ENCODE results near the gene URB1. TPM values are rescaled to one million over a fixed set of nuclear protein-coding genes. Genes with fewer than 3 reads are reported as not detected.

The URB1 gene
- total and polyA plus RNA-seq, 2 of the 8 experiments (the other 6 are each of a cell fraction or from before 2014, with no cell fraction given), result 8.1 to 28.9 TPM

- no peak overlapping the region for H3K9ac ChIP-seq (replicated peaks in 1 of 4; ENCODE audit: extremely low read depth in 1 of 4, low read depth in 3 of 4, low read length in 3 of 4)
- H3K23me2 ChIP-seq (ENCODE audit: low read depth, low read length), result no peaks in the 10 kb centered on the region
- ChIA-PET POLR2A (ENCODE audit: partially characterized antibody) (interaction anchor here (0.5 kb wide), 1 partner anchor 8 kb away, joined by 3 read pairs; no protein-coding TSS in a partner anchor), CTCF (ENCODE audit: partially characterized antibody) (interaction anchor here (1.0 to 1.2 kb wide), 2 partner anchors 9 to 46 kb away, joined by 4 to 5 read pairs; no protein-coding TSS in a partner anchor)
- H4K5ac ChIP-seq (ENCODE audit: insufficient read length, low read depth, low read length), result no peak overlapping the region
- no peak overlapping the region for H2AFZ ChIP-seq (ENCODE audit: low read length)
- H3K27ac ChIP-seq (ENCODE audit: low read depth, low read length), result no peak overlapping the region
- H3K79me2 ChIP-seq (ENCODE audit: control insufficient read depth in 1 of 2, insufficient read depth in 2 of 2, low read length in 2 of 2), result no peaks in the 10 kb centered on the region
- no peaks in the 10 kb centered on the region for H3K9me3 ChIP-seq (ENCODE audit: insufficient read depth in 2 of 2, low read depth in 1 of 2, low read length in 1 of 2)
- H3K4ac ChIP-seq (replicated peaks; ENCODE audit: insufficient read length, low read depth, low read length), result no peak overlapping the region
- H4K20me1 ChIP-seq (replicated peaks in 1 of 2; ENCODE audit: control insufficient read depth in 1 of 2, insufficient read depth in 2 of 2, low read length in 2 of 2), result peaks cover 5 to 10% of the 10 kb centered on the region in 2 experiments
- no peak overlapping the region for H3K23ac ChIP-seq (ENCODE audit: insufficient read length)
- no peak overlapping the region for H3K4me3 ChIP-seq (ENCODE audit: extremely low read depth in 1 of 4, insufficient read depth in 2 of 4, low read depth in 3 of 4, low read length in 4 of 4)
- FAIRE-seq (no peak), DNase-seq (ENCODE audit: low read depth in 1 of 2, low spot score in 2 of 2) (no peak)
- 89% methylated on average over 7 of the region's 7 CpGs; no CpG with 5 or more reads in 1 of the 2 experiments for WGBS, 2 experiments (ENCODE audit: extremely low coverage in 1 of 2, insufficient coverage in 1 of 2, insufficient read length in 1 of 2, insufficient replicate concordance in 2 of 2, low coverage in 1 of 2, low lambda C conversion rate in 2 of 2, missing lambda C conversion rate in 1 of 2)
- peaks cover 41 to 89% (median 80%) of the 10 kb centered on the region in 4 experiments for H3K36me3 ChIP-seq (ENCODE audit: control insufficient read depth in 2 of 4, insufficient read depth in 4 of 4, low read length in 3 of 4)
- H2BK120ac ChIP-seq (replicated peaks; ENCODE audit: low read depth, low read length), result no peak overlapping the region
- no peaks in the 10 kb centered on the region; the same call in 1 of the 2 replicates for H3K79me1 ChIP-seq (ENCODE audit: low read depth, low read length)
- H3K56ac ChIP-seq (replicated peaks; ENCODE audit: insufficient read length, low read depth, low read length), result no peak overlapping the region
- H3K18ac ChIP-seq (ENCODE audit: extremely low read depth, low read length), result no peak overlapping the region
- H2BK5ac ChIP-seq (ENCODE audit: low read depth, low read length), result no peak overlapping the region
- H3K4me1 ChIP-seq (replicated peaks in 1 of 4; ENCODE audit: control insufficient read depth in 3 of 4, insufficient read depth in 4 of 4, low read length in 3 of 4), result no peaks in the 10 kb centered on the region
- no peak overlapping the region for H3K4me2 ChIP-seq (ENCODE audit: insufficient read depth in 1 of 2, low read depth in 2 of 2, low read length in 2 of 2)
- H4K8ac ChIP-seq (ENCODE audit: extremely low read depth, insufficient read depth, low read length), result no peak overlapping the region
- H3K14ac ChIP-seq (ENCODE audit: insufficient read length), result no peak overlapping the region
- H3K27me3 ChIP-seq (replicated peaks in 1 of 4; ENCODE audit: control insufficient read depth in 3 of 4, extremely low read depth in 1 of 4, insufficient read depth in 3 of 4, low read length in 3 of 4), result no peaks in the 10 kb centered on the region
- TF ChIP-seq NANOG (IDR thresholded peaks at IDR 0.05; ENCODE audit: insufficient read depth, low read depth, low read length, poor library complexity, severe bottlenecking) (no peak), EP300 (IDR thresholded peaks at IDR 0.05; ENCODE audit: borderline replicate concordance in 1 of 2, low read depth in 2 of 2, low read length in 2 of 2) (no peak), USF2 (IDR thresholded peaks at IDR 0.05; ENCODE audit: low read length) (no peak), BACH1 (IDR thresholded peaks at IDR 0.05; ENCODE audit: low read length) (no peak), ZNF274 (IDR thresholded peaks at IDR 0.05; ENCODE audit: borderline replicate concordance, extremely low read depth, low read length) (no peak), SP1 (IDR thresholded peaks at IDR 0.05; ENCODE audit: low read depth, low read length) (no peak)
- no peak overlapping the region for H2AK5ac ChIP-seq (ENCODE audit: low read depth, low read length)
- H4K91ac ChIP-seq (replicated peaks; ENCODE audit: insufficient read length, low read length), result no peak overlapping the region
- no peak overlapping the region for H2BK12ac ChIP-seq (ENCODE audit: low read depth, low read length)
- no peak overlapping the region for H2BK15ac ChIP-seq (ENCODE audit: low read length)
- no peak overlapping the region for H2BK20ac ChIP-seq (ENCODE audit: low read length)
Measured at GRCh38 chr21:32352526-32352925, 40.3 kb downstream of the URB1 start.
